ENCODE results near the gene C3.

Gene C3

DNA sequence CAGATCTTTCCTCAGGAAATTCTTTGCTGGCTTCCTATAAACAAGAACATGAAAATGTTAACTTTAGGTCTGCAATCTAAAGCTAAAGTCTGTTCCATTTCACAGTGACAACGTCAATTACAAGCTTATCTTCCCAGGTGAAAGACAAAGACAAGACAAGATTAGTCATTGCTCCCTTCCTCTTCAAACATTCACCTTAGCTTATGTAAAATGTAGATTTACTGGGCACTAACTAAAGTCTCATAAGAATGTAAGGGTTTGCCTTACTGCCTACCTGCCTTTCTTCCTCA lies 67.7 kb downstream of the C3 start:
- no peaks in the 10 kb centered on the region for H3K27me3 ChIP-seq (ENCODE audit: insufficient read depth, low read length, poor library complexity, severe bottlenecking)
- H3K36me3 ChIP-seq (ENCODE audit: insufficient read depth, low read length) = no peaks in the 10 kb centered on the region
- no peak for TF ChIP-seq CTCF (conservative IDR thresholded peaks at IDR 0.05; ENCODE audit: low read length)
- TF ChIP-seq EZH2phosphoT487 (IDR thresholded peaks at IDR 0.05; ENCODE audit: borderline replicate concordance) = no peak
- H3F3A ChIP-seq (ENCODE audit: low read depth) = peaks cover 6% of the 10 kb centered on the region; the same call in 1 of the 2 replicates
- H3K9me3 ChIP-seq (ENCODE audit: insufficient read depth, low read depth, low read length) = no peaks in the 10 kb centered on the region
- no peak overlapping the region for H2AFZ ChIP-seq (ENCODE audit: low read length)
- no peaks in the 10 kb centered on the region for H3K79me2 ChIP-seq (ENCODE audit: insufficient read depth, low read length)
- H3K4me1 ChIP-seq (ENCODE audit: insufficient read depth, low read length, poor library complexity, severe bottlenecking) = peaks cover 38% of the 10 kb centered on the region
- no peak overlapping the region for H3K9ac ChIP-seq (ENCODE audit: low read depth, low read length, poor library complexity, severe bottlenecking)
- no peaks in the 10 kb centered on the region for H4K20me1 ChIP-seq (ENCODE audit: insufficient read depth, low read length, poor library complexity, severe bottlenecking)
- H3K4me3 ChIP-seq (ENCODE audit: low read length, poor library complexity, severe bottlenecking) = no peak overlapping the region
- H3K9me2 ChIP-seq (replicated peaks; ENCODE audit: low read depth, low read length) = no peaks in the 10 kb centered on the region
- H3K4me2 ChIP-seq (ENCODE audit: low read depth, low read length, poor library complexity, severe bottlenecking) = no peak overlapping the region

- peaks cover 38% of the 10 kb centered on the region for H3K4me1 ChIP-seq (ENCODE audit: insufficient read depth, low read length, poor library complexity, severe bottlenecking)
- H3K36me3 ChIP-seq (ENCODE audit: insufficient read depth, low read length) = no peaks in the 10 kb centered on the region
- no peaks in the 10 kb centered on the region for H3K79me2 ChIP-seq (ENCODE audit: insufficient read depth, low read length)
- H3K9me3 ChIP-seq (ENCODE audit: insufficient read depth, low read depth, low read length) = no peaks in the 10 kb centered on the region
- no peaks in the 10 kb centered on the region for H3K27me3 ChIP-seq (ENCODE audit: insufficient read depth, low read length, poor library complexity, severe bottlenecking)
- H3K4me2 ChIP-seq (ENCODE audit: low read depth, low read length, poor library complexity, severe bottlenecking) = no peak overlapping the region
- H3F3A ChIP-seq (ENCODE audit: low read depth) = peaks cover 6% of the 10 kb centered on the region; the same call in 1 of the 2 replicates
- H2AFZ ChIP-seq (ENCODE audit: low read length) = no peak overlapping the region
- TF ChIP-seq EZH2phosphoT487 (IDR thresholded peaks at IDR 0.05; ENCODE audit: borderline replicate concordance) (no peak), CTCF (conservative IDR thresholded peaks at IDR 0.05; ENCODE audit: low read length) (no peak)
- H3K9ac ChIP-seq (ENCODE audit: low read depth, low read length, poor library complexity, severe bottlenecking) = no peak overlapping the region
- no peaks in the 10 kb centered on the region for H4K20me1 ChIP-seq (ENCODE audit: insufficient read depth, low read length, poor library complexity, severe bottlenecking)
- no peak overlapping the region for H3K4me3 ChIP-seq (ENCODE audit: low read length, poor library complexity, severe bottlenecking)
- no peaks in the 10 kb centered on the region for H3K9me2 ChIP-seq (replicated peaks; ENCODE audit: low read depth, low read length)
Measured at GRCh38 chr19:6651965-6652804, 68.3 kb downstream of the C3 start.

DNA sequence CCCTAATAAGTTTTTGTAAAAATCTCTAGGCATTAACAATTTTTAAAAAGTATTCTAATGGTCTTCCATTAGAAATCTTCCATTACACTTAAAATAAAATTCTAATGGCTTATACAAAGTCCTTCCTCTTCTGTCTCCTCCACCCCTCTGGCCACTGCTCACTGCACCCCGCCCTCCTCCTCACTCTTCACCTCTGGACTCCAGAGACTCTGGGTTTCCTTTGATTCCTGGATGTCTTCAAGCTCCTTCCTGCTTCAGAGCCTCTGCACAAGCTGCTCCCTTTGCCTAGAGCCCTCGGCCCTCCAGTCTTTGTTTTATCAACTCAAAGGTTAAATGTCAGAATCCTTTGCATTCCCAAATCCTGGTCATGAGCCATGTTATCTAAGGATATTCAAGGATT lies 71.3 kb downstream of the C3 start:
- Histone ChIP-seq H3K27me3 (ENCODE audit: insufficient read depth, low read length, poor library complexity, severe bottlenecking) (no peaks in the 10 kb centered on the region), H3K9me2 (replicated peaks; ENCODE audit: low read depth, low read length) (no peaks in the 10 kb centered on the region)

More for the DNA sequence above, 71.3 kb downstream of the C3 start:
- TF ChIP-seq EZH2phosphoT487 (IDR thresholded peaks at IDR 0.05; ENCODE audit: borderline replicate concordance) (no peak), CTCF (conservative IDR thresholded peaks at IDR 0.05; ENCODE audit: low read length) (no peak)
- no peaks in the 10 kb centered on the region for H3K79me2 ChIP-seq (ENCODE audit: insufficient read depth, low read length)
- peaks cover 31% of the 10 kb centered on the region for H3K4me1 ChIP-seq (ENCODE audit: insufficient read depth, low read length, poor library complexity, severe bottlenecking)
- no peak overlapping the region for H2AFZ ChIP-seq (ENCODE audit: low read length)
- H3K9ac ChIP-seq (ENCODE audit: low read depth, low read length, poor library complexity, severe bottlenecking) = no peak overlapping the region
- H3F3A ChIP-seq (ENCODE audit: low read depth) = 0 out of 2 replicates have a peak, but pooled peaks cover 3% of the 10 kb centered on the region
- H3K4me3 ChIP-seq (ENCODE audit: low read length, poor library complexity, severe bottlenecking) = no peak overlapping the region
- no peaks in the 10 kb centered on the region for H3K36me3 ChIP-seq (ENCODE audit: insufficient read depth, low read length)
- no peak overlapping the region for H3K4me2 ChIP-seq (ENCODE audit: low read depth, low read length, poor library complexity, severe bottlenecking)
- H4K20me1 ChIP-seq (ENCODE audit: insufficient read depth, low read length, poor library complexity, severe bottlenecking) = no peaks in the 10 kb centered on the region
- H3K9me3 ChIP-seq (ENCODE audit: insufficient read depth, low read depth, low read length) = no peaks in the 10 kb centered on the region

Data from Loucy (cell line).